ENCODE results near the gene TEKTIP1. TPM values are rescaled to one million over a fixed set of nuclear protein-coding genes. Genes with fewer than 3 reads are reported as not detected.

The TEKTIP1 gene
- total RNA-seq, 4 donors from 2014 or later = 1.2 to 3.3 (median 1.9) TPM; not detected in 1

- intact Hi-C loops (cut with DNase I) = no loop called here
- Histone ChIP-seq H3K4me1 (peaks cover 4 to 21% of the 10 kb centered on the region in 2 donors), H3K27ac (no peak overlapping the region), H3K27me3 (peaks cover 7% of the 10 kb centered on the region), H3K9me3 (no peaks in the 10 kb centered on the region), H3K36me3 (no peaks in the 10 kb centered on the region), H3K4me3 (replicated peaks in 1 of 3) (no peak overlapping the region)
- TF ChIP-seq CTCF (IDR thresholded peaks at IDR 0.05) (no peak), POLR2A (IDR thresholded peaks at IDR 0.05) (no peak)
- 93 to 95% methylated on average over 19 to 20 of the region's 22 CpGs for WGBS, 2 donors
- no peak for DNase-seq
These were observed 51.0 kb downstream of the TEKTIP1 start for GRCh38 chr19:3589949-3590348.

DNA sequence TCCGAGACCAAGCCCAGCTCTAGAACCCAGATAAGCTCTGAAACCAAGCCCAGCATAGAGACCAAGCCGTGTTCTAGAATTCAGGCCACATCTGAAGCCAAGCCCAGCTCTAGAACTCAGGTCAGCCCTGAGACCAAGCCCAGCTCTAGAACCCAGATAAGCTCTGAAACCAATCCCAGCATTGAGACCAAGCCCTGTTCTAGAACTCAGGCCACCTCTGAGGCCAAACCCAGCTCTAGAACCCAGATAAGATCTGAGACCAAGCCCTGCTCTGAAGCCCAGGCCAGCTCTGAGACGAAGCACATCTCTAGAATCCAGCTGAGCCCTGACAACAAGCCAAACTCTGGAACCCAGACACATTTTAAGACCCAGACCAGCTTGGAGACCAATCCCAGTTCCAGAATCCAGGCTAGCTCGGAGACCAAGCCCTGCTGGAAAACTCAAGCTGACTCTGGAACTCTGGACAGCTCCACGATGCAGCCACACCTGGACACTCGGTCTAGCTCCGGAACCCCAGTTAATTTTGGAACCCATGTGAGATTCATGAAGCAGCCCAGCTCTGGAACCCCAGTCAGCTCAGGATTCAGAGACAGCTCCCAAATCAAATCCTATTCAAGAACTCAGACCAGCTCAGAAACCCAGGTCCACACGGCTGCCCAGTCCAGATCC, 52.2 kb downstream of the TEKTIP1 start:
- Histone ChIP-seq H3K27me3 (peaks cover 1% of the 10 kb centered on the region), H3K4me3 (replicated peaks in 1 of 3) (no peak overlapping the region), H3K36me3 (no peaks in the 10 kb centered on the region), H3K9me3 (no peaks in the 10 kb centered on the region), H3K27ac (no peak overlapping the region), H3K4me1 (peaks cover 4 to 11% of the 10 kb centered on the region in 2 donors)
- TF ChIP-seq CTCF (IDR thresholded peaks at IDR 0.05) (no peak), POLR2A (IDR thresholded peaks at IDR 0.05) (no peak)
- intact Hi-C loops (cut with DNase I) = no loop called here
- WGBS, 2 donors = 88 to 100% methylated on average over 4 to 8 of the region's 8 CpGs
- no peak for DNase-seq

DNA sequence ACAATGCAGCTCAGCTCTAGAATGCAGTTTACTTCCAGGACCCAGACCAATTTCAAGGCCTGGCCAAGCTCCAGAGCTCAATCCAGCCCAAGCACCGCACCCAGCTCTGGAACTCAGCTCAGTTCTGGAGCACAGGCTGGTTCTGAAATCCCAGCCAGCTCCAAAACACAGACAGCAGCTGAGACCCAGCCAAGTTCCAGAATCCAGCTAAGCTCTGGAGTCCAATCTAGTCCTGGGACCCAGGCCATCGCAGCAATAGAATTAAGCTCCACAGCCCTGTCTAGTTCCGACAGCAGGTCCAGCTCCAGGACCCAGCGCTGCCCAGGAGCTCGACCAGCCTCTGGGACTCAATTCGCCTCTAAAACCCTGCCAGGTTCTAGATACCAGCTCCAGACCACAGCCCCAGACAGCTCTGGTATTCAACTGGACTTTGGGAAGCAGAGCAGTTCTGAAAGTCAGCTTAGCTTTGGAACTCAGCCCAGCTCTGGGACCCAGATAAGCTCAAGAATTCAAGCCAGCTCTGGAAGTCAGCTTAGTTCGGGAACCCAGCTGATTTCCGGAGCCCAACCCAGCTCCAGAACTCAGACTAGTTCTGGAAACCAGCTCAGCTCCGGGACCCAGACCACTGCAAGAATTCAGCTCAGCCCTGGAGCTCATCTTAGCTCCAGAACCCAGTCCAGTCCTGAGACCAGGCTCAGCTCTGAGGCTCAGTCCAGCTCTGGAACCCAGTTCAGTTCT, 53.1 kb downstream of the TEKTIP1 start:
- Histone ChIP-seq H3K4me1 (peaks cover 0 to 2% of the 10 kb centered on the region in 2 donors), H3K27me3 (no peaks in the 10 kb centered on the region), H3K36me3 (no peaks in the 10 kb centered on the region), H3K4me3 (replicated peaks in 1 of 3) (no peak overlapping the region), H3K27ac (no peak overlapping the region), H3K9me3 (no peaks in the 10 kb centered on the region)
- WGBS, 2 donors = 79 to 87% methylated on average over 8 of the region's 9 CpGs
- TF ChIP-seq POLR2A (IDR thresholded peaks at IDR 0.05) (no peak), CTCF (IDR thresholded peaks at IDR 0.05) (no peak)
- intact Hi-C loops (cut with DNase I) = no loop called here
- no peak for DNase-seq

- Histone ChIP-seq H3K4me1 (no peaks in the 10 kb centered on the region), H3K27ac (no peak overlapping the region), H3K27me3 (no peaks in the 10 kb centered on the region), H3K4me3 (replicated peaks in 1 of 3) (no peak overlapping the region), H3K36me3 (no peaks in the 10 kb centered on the region), H3K9me3 (no peaks in the 10 kb centered on the region)
- no peak for TF ChIP-seq POLR2A (IDR thresholded peaks at IDR 0.05)
- TF ChIP-seq CTCF (IDR thresholded peaks at IDR 0.05) = no peak
- WGBS, 2 donors = 28 to 40% methylated on average over 5 to 11 of the region's 11 CpGs
- intact Hi-C loops (cut with DNase I) = no loop called here
- no peak for DNase-seq
These were observed 54.2 kb downstream of the TEKTIP1 start for GRCh38 chr19:3593156-3593555.

Small RNA genes lying within 50 kb of the gene (small RNA-seq; reads per million reads assigned to genes)
- gene AC005786.1 = not detected
- not detected for gene RF00212

Other genes with a start within 250 kb of the TEKTIP1 start
- 100 to 1,000 TPM in 3 of 4 donors, 10 to 100 TPM in 1; 76.2 to 183 (median 132) TPM for gene NFIC, start 172.6 kb upstream of the TEKTIP1 start, total RNA-seq
- gene SMIM24, start 58.6 kb upstream of the TEKTIP1 start, total RNA-seq = not detected
- not detected for gene SMIM44, start 55.7 kb upstream of the TEKTIP1 start, total RNA-seq
- 10 to 100 TPM in 3 of 4 donors, 1 to 10 TPM in 1; 9.0 to 18.9 (median 13.6) TPM for gene DOHH, start 38.5 kb upstream of the TEKTIP1 start, total RNA-seq
- 10 to 100 TPM; 28.6 to 56.0 (median 36.1) TPM for gene FZR1, start 32.9 kb upstream of the TEKTIP1 start, total RNA-seq
- 10 to 100 TPM; 36.4 to 90.9 (median 66.7) TPM for gene MFSD12, start 18.4 kb downstream of the TEKTIP1 start, total RNA-seq
- 100 to 1,000 TPM in 2 of 4 donors, 10 to 100 TPM in 2; 93.3 to 160 (median 105) TPM for gene HMG20B, start 33.8 kb downstream of the TEKTIP1 start, total RNA-seq
- 1 to 10 TPM in 2 of 4 donors, under 1 TPM in 2; 0.78 to 2.2 (median 0.97) TPM for gene GIPC3, start 46.3 kb downstream of the TEKTIP1 start, total RNA-seq
- 1 to 10 TPM in 3 of 4 donors, under 1 TPM in 1; 0.40 to 2.1 (median 1.3) TPM for gene TBXA2R, start 67.7 kb downstream of the TEKTIP1 start, total RNA-seq
- 10 to 100 TPM; 18.8 to 30.6 (median 24.5) TPM for gene CACTIN, start 87.6 kb downstream of the TEKTIP1 start, total RNA-seq
- 10 to 100 TPM; 23.2 to 42.4 (median 35.0) TPM for gene PIP5K1C, start 161.3 kb downstream of the TEKTIP1 start, total RNA-seq
- 10 to 100 TPM; 29.7 to 43.7 (median 39.8) TPM for gene TJP3, start 169.2 kb downstream of the TEKTIP1 start, total RNA-seq
- gene APBA3, start 222.5 kb downstream of the TEKTIP1 start, total RNA-seq = 10 to 100 TPM; 33.6 to 42.9 (median 38.1) TPM
- gene MRPL54, start 223.5 kb downstream of the TEKTIP1 start, total RNA-seq = 100 to 1,000 TPM in 2 of 4 donors, 10 to 100 TPM in 2; 84.0 to 131 (median 102) TPM
- not detected for gene RAX2, start 233.1 kb downstream of the TEKTIP1 start, total RNA-seq
- gene MATK, start 247.2 kb downstream of the TEKTIP1 start, total RNA-seq = 10 to 100 TPM in 1 of 4 donors, 1 to 10 TPM in 2, under 1 TPM in 1; 0.93 to 14.7 (median 2.7) TPM